Measurements from ENCODE around the gene ZNF646. TPM values are rescaled to one million over a fixed set of nuclear protein-coding genes. Genes with fewer than 3 reads are reported as not detected.

ZNF646 gene
- total and polyA plus RNA-seq, 2 of the 13 experiments (the other 11 are each of a cell fraction or from before 2014, with no cell fraction given): 3.4 to 10.9 TPM

DNA sequence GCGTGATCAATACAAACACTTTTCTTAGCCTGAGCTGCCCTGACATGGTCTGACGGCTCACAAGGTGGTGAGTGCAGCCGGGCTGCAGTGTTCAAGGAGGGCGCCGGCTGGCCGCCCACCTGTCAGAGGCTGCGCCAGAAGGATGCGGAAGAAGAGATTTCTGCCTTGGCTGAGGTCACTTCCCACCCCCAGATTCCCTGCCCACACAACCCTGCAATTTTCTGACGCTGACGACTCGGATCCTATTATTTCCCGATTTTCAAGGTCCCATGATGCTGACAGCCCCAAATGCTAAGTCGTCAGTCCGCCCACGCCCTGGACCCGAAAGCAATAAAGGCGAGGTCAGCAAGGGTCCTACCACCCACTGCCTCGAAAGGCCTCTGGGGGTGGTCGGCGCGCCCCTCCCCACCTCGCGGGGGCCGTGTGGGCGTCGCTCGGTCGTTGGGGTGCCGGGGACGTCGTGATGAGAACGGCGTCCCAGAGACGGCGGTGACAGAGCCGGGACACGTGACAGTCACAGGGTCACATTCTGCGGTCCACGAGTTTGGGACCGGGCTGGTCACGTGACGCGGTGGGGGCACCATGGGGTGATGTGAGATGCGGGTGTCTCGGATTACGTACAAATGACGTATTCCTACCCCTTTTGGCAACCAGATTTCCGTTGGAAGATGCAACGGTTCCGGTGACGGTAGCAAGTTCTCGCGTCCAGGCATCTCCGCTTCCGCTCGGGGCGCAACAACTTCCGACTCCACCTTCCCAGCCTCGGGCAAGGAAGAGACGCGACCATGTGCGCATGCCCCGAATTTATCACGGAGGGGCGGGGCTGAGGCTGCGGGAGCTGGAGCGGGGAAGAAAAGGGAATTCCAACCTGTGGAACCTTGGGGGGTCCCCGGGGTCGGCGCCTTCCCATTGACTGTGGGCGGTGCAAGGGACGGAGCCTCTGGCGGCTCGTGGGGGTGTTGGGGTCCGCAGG, 41.2 kb upstream of the ZNF646 start, which contains the start of gene STX4 (continued):
- TF ChIP-seq TRIM22 (IDR thresholded peaks at IDR 0.05) (no peak), ZIK1 (CRISPR knock-in tag; IDR thresholded peaks at IDR 0.05; ENCODE audit: borderline replicate concordance, low read depth) (peak; percentile 67; the same call in 1 of the 2 replicates), ZNF510 (CRISPR knock-in tag; IDR thresholded peaks at IDR 0.05; ENCODE audit: low read depth) (no peak), ZNF205 (CRISPR knock-in tag; IDR thresholded peaks at IDR 0.05) (peak; percentile 78), REST (IDR thresholded peaks at IDR 0.05; ENCODE audit: borderline replicate concordance in 1 of 2, low read depth in 1 of 2, low read length in 2 of 2) (no peak), GMEB2 (CRISPR knock-in tag; IDR thresholded peaks at IDR 0.05; ENCODE audit: low read depth) (peak; percentile 65; the same call in 1 of the 2 replicates), YEATS2 (CRISPR knock-in tag; IDR thresholded peaks at IDR 0.05; ENCODE audit: borderline replicate concordance) (peak; percentile 73; the same call in 1 of the 2 replicates), IKZF1 (IDR thresholded peaks at IDR 0.05) (no peak), HOXA3 (CRISPR knock-in tag; IDR thresholded peaks at IDR 0.05) (peak; percentile 100), NR2F6 (IDR thresholded peaks at IDR 0.05) (no peak), NR2F6 (CRISPR knock-in tag; IDR thresholded peaks at IDR 0.05) (peak; percentile 41; the same call in 1 of the 2 replicates), ZSCAN25 (CRISPR knock-in tag; IDR thresholded peaks at IDR 0.05) (peak; percentile 78), RARA (CRISPR knock-in tag; IDR thresholded peaks at IDR 0.05) (peak; percentile 48), MED8 (CRISPR knock-in tag; IDR thresholded peaks at IDR 0.05; ENCODE audit: insufficient replicate concordance) (peak; percentile 52), CBFB (CRISPR knock-in tag; IDR thresholded peaks at IDR 0.05) (0 out of 2 replicates have a peak, but pooled peaks have one; percentile 56), ZNF780A (CRISPR knock-in tag; IDR thresholded peaks at IDR 0.05) (peak; percentile 36; the same call in 1 of the 2 replicates), KDM2A (CRISPR knock-in tag; IDR thresholded peaks at IDR 0.05; ENCODE audit: borderline replicate concordance, low read depth) (peak; percentile 96), FOXM1 (CRISPR knock-in tag; IDR thresholded peaks at IDR 0.05) (no peak)
- TF ChIP-seq, protein P1, sequence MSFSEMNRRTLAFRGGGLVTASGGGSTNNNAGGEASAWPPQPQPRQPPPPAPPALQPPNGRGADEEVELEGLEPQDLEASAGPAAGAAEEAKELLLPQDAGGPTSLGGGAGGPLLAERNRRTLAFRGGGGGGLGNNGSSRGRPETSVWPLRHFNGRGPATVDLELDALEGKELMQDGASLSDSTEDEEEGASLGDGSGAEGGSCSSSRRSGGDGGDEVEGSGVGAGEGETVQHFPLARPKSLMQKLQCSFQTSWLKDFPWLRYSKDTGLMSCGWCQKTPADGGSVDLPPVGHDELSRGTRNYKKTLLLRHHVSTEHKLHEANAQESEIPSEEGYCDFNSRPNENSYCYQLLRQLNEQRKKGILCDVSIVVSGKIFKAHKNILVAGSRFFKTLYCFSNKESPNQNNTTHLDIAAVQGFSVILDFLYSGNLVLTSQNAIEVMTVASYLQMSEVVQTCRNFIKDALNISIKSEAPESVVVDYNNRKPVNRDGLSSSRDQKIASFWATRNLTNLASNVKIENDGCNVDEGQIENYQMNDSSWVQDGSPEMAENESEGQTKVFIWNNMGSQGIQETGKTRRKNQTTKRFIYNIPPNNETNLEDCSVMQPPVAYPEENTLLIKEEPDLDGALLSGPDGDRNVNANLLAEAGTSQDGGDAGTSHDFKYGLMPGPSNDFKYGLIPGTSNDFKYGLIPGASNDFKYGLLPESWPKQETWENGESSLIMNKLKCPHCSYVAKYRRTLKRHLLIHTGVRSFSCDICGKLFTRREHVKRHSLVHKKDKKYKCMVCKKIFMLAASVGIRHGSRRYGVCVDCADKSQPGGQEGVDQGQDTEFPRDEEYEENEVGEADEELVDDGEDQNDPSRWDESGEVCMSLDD (CRISPR knock-in tag; IDR thresholded peaks at IDR 0.05; ENCODE audit: borderline replicate concordance): peak; percentile 100
